ENCODE results near the gene EPB41.
"Not testable (repeated sequence)": the region's sequence is repeated elsewhere in the genome, so short reads cannot be mapped to it uniquely, and the experiment has no call there.

EPB41 gene

DNA sequence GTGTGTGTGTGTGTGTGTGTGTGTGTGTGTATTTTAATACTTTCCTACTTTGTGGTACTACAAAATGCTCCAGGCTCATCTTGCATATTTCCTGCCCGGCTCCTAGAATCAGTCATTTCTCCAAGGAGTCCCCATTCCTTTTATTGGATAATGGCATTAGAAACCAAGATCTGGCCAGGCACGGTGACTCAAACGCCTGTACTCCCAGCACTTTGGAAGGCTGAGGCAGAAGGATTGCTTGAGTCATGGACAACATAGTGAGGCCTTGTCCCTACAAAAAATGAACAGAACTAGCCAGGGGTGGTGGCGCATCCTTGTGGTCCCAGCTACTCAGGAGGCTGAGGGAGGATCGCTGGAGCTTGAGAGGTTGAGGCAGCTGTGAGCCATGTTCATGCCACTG lies 20.3 kb downstream of the EPB41 start:
- TF ChIP-seq NFRKB (IDR thresholded peaks at IDR 0.05) (no peak), FOXM1 (IDR thresholded peaks at IDR 0.05; ENCODE audit: borderline replicate concordance) (no peak), TARDBP (IDR thresholded peaks at IDR 0.05) (no peak), SP1 (IDR thresholded peaks at IDR 0.05) (no peak), L3MBTL2 (conservative IDR thresholded peaks at IDR 0.05) (no peak), FOXK2 (IDR thresholded peaks at IDR 0.05) (no peak), ZNF384 (IDR thresholded peaks at IDR 0.05) (no peak), LEF1 (IDR thresholded peaks at IDR 0.05; ENCODE audit: borderline replicate concordance) (no peak), SUZ12 (IDR thresholded peaks at IDR 0.05) (no peak), BHLHE40 (IDR thresholded peaks at IDR 0.05; ENCODE audit: borderline replicate concordance) (no peak), ELF4 (IDR thresholded peaks at IDR 0.05) (no peak), ARNT (IDR thresholded peaks at IDR 0.05) (no peak), CTBP1 (IDR thresholded peaks at IDR 0.05; ENCODE audit: borderline replicate concordance) (no peak), HDGF (IDR thresholded peaks at IDR 0.05; ENCODE audit: borderline replicate concordance) (no peak), FOXA1 (IDR thresholded peaks at IDR 0.05) (no peak)
- TF ChIP-seq, protein P1, sequence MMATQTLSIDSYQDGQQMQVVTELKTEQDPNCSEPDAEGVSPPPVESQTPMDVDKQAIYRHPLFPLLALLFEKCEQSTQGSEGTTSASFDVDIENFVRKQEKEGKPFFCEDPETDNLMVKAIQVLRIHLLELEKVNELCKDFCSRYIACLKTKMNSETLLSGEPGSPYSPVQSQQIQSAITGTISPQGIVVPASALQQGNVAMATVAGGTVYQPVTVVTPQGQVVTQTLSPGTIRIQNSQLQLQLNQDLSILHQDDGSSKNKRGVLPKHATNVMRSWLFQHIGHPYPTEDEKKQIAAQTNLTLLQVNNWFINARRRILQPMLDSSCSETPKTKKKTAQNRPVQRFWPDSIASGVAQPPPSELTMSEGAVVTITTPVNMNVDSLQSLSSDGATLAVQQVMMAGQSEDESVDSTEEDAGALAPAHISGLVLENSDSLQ (IDR thresholded peaks at IDR 0.05): no peak
- no peak for DNase-seq (ENCODE audit: extremely low spot score)
- POLR2A ChIA-PET: no interaction called here
- CTCF ChIA-PET: no interaction called here

DNA sequence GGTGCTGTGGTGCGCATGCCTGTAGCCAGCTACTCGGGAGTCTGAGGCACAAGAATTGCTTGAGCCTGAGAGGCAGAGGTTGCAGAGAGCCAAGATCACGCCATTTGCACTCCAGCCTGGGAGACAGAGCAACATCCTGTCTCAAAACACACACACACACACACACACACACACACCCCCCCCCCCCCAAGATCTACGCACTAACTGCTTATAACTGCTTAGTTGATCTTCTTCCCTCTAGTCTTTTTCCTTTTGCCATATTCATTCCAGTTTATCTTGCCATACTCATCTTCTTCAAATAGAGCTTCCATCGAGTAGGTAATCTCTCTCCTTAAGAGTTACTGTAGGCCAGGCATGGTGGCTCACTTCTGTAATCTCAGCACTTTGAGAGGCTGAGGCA lies 20.9 kb downstream of the EPB41 start:
- CTCF ChIA-PET: interaction anchor here (0.7 kb wide), 1 partner anchor 16 kb away, joined by 5 read pairs; no protein-coding TSS in a partner anchor
- POLR2A ChIA-PET: no interaction called here
- TF ChIP-seq L3MBTL2 (conservative IDR thresholded peaks at IDR 0.05) (no peak), BHLHE40 (IDR thresholded peaks at IDR 0.05; ENCODE audit: borderline replicate concordance) (no peak), HDGF (IDR thresholded peaks at IDR 0.05; ENCODE audit: borderline replicate concordance) (no peak), FOXA1 (IDR thresholded peaks at IDR 0.05) (no peak), SUZ12 (IDR thresholded peaks at IDR 0.05) (no peak), FOXK2 (IDR thresholded peaks at IDR 0.05) (no peak), ELF4 (IDR thresholded peaks at IDR 0.05) (no peak), LEF1 (IDR thresholded peaks at IDR 0.05; ENCODE audit: borderline replicate concordance) (no peak), FOXM1 (IDR thresholded peaks at IDR 0.05; ENCODE audit: borderline replicate concordance) (no peak), ZNF384 (IDR thresholded peaks at IDR 0.05) (no peak), NFRKB (IDR thresholded peaks at IDR 0.05) (no peak), TARDBP (IDR thresholded peaks at IDR 0.05) (no peak), SP1 (IDR thresholded peaks at IDR 0.05) (no peak), CTBP1 (IDR thresholded peaks at IDR 0.05; ENCODE audit: borderline replicate concordance) (no peak), ARNT (IDR thresholded peaks at IDR 0.05) (no peak)
- TF ChIP-seq, protein P1 (IDR thresholded peaks at IDR 0.05): no peak
- DNase-seq (ENCODE audit: extremely low spot score): no peak

DNA sequence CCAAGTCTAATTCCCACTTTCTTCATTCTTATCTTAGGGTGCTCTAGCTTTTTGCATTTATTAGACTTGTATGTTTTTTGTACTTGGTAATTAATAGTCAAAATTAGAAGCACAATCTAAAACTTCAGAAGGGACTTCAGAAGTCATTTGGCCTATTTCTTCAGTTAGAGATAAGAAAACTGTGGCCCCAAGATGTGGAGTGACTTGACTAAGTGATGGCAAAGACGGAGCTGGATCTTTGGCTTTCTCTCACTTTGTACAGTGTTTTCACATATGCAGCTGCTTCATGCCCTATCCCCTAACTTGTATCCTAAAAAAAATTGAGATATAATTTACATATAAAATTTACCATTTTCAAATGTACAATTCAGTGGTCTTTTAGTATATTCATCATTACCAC lies 21.7 kb downstream of the EPB41 start:
- DNase-seq (ENCODE audit: extremely low spot score): no peak
- POLR2A ChIA-PET: no interaction called here
- TF ChIP-seq, protein P1 (IDR thresholded peaks at IDR 0.05): no peak
- TF ChIP-seq CTBP1 (IDR thresholded peaks at IDR 0.05; ENCODE audit: borderline replicate concordance) (no peak), FOXA1 (IDR thresholded peaks at IDR 0.05) (no peak), ARNT (IDR thresholded peaks at IDR 0.05) (no peak), BHLHE40 (IDR thresholded peaks at IDR 0.05; ENCODE audit: borderline replicate concordance) (no peak), ELF4 (IDR thresholded peaks at IDR 0.05) (no peak), SP1 (IDR thresholded peaks at IDR 0.05) (no peak), HDGF (IDR thresholded peaks at IDR 0.05; ENCODE audit: borderline replicate concordance) (no peak), ZNF384 (IDR thresholded peaks at IDR 0.05) (no peak), SUZ12 (IDR thresholded peaks at IDR 0.05) (no peak), FOXK2 (IDR thresholded peaks at IDR 0.05) (no peak), LEF1 (IDR thresholded peaks at IDR 0.05; ENCODE audit: borderline replicate concordance) (no peak), FOXM1 (IDR thresholded peaks at IDR 0.05; ENCODE audit: borderline replicate concordance) (no peak), L3MBTL2 (conservative IDR thresholded peaks at IDR 0.05) (no peak), TARDBP (IDR thresholded peaks at IDR 0.05) (no peak), NFRKB (IDR thresholded peaks at IDR 0.05) (no peak)
- CTCF ChIA-PET: interaction anchor here (0.7 kb wide), 1 partner anchor 15 kb away, joined by 5 read pairs; no protein-coding TSS in a partner anchor

DNA sequence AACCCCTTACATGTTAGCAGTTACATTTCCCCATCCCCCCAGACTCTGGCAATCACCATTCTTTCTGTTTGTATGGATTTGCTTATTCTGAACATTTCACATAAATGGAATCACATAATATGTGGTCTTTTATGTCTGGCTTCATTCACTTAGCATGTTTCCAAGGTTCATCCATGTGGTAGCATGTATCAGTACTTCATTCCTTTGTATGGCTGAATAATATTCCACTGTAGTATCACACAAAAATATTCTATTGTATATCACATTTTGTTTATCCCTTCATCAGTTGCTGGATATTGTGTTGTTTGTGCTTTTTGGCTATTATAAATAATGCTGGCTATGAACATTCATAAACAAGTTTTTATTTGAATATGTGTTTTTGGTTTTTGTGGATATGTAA lies 22.2 kb downstream of the EPB41 start:
- TF ChIP-seq ZNF384 (IDR thresholded peaks at IDR 0.05) (no peak), ELF4 (IDR thresholded peaks at IDR 0.05) (no peak), FOXK2 (IDR thresholded peaks at IDR 0.05) (no peak), LEF1 (IDR thresholded peaks at IDR 0.05; ENCODE audit: borderline replicate concordance) (no peak), SP1 (IDR thresholded peaks at IDR 0.05) (no peak), TARDBP (IDR thresholded peaks at IDR 0.05) (no peak), L3MBTL2 (conservative IDR thresholded peaks at IDR 0.05) (no peak), HDGF (IDR thresholded peaks at IDR 0.05; ENCODE audit: borderline replicate concordance) (no peak), FOXM1 (IDR thresholded peaks at IDR 0.05; ENCODE audit: borderline replicate concordance) (no peak), SUZ12 (IDR thresholded peaks at IDR 0.05) (no peak), FOXA1 (IDR thresholded peaks at IDR 0.05) (no peak)
- TF ChIP-seq, protein P1 (IDR thresholded peaks at IDR 0.05): no peak
- CTCF ChIA-PET: no interaction called here
- DNase-seq (ENCODE audit: extremely low spot score): no peak
- POLR2A ChIA-PET: no interaction called here

DNA sequence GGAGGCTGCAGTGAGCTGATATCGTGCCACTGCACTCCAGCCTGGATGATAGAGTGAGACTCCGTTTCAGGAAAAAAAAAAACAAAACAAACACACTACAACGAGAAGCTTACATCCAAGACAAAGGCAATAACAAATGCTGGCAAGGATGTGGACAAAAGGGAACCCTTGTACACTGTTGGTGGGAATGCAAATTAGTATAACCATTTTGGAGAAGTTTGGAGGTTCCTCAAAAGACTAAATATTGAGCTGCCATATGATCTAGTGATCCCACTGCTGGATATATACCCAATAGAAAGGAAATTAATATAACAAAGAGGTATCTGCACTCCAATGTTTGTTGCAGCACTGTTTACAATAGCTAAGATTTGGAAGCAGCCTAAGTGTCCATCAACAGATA lies 29.2 kb downstream of the EPB41 start:
- CTCF ChIA-PET; POLR2A ChIA-PET; DNase-seq (ENCODE audit: extremely low spot score): not testable (repeated sequence)

DNA sequence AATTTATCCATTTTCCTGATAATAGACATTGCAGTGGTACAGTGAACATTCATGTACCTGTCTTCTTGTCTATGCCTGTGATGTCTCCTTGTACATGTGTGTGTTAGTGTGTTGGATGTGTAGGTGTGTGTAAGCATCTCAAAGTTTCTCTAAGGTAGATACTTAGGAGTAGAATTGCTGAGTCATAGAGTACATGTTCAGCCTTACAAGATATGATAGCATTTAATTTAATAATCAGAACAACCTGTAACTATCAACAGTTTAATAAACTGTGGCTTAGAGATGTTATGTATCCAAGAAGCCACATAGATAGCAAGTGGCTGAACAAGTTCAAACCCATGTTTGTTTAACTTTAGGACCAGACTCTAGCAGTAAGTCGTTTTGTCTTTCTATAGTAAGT lies 35.6 kb downstream of the EPB41 start:
- CTCF ChIA-PET: no interaction called here
- POLR2A ChIA-PET: no interaction called here

More for the DNA sequence above, 35.6 kb downstream of the EPB41 start:
- TF ChIP-seq BHLHE40 (IDR thresholded peaks at IDR 0.05; ENCODE audit: borderline replicate concordance): no peak
- no peak for TF ChIP-seq CTBP1 (IDR thresholded peaks at IDR 0.05; ENCODE audit: borderline replicate concordance)
- no peak for TF ChIP-seq L3MBTL2 (conservative IDR thresholded peaks at IDR 0.05)
- no peak for DNase-seq (ENCODE audit: extremely low spot score)
